IMR-90 (cell line): ENCODE results near the gene KCNAB1.

ENCODE experiments used
- CEBPB ChIP-seq: IDR thresholded peaks from 2 replicates; pipeline ENCODE4 v1.6.1; 2012; ENCODE audit warnings: low read depth, low read length, improper control_type of control experiment
- CTCF ChIP-seq: conservative IDR thresholded peaks from 2 replicates; pipeline ENCODE4 v1.5.1; 2012; ENCODE audit warnings: mild to moderate bottlenecking, low read depth, low read length, improper control_type of control experiment
- MAFK ChIP-seq: IDR thresholded peaks from 2 replicates; pipeline ENCODE4 v1.6.1; 2012; ENCODE audit warnings: low read depth, low read length, improper control_type of control experiment
- MXI1 ChIP-seq: IDR thresholded peaks from 2 replicates; pipeline ENCODE4 v1.6.1; 2012; ENCODE audit warnings: low read depth, mild to moderate bottlenecking, low read length, moderate library complexity, borderline replicate concordance
- NFE2L2 ChIP-seq: fragments of 150-350 bp; IDR thresholded peaks from 2 replicates; pipeline ENCODE4 v1.6.1; 2016; ENCODE audit warnings: low read depth, mild to moderate bottlenecking, low read length
- POLR2A ChIP-seq: IDR thresholded peaks from 2 replicates; pipeline ENCODE4 v1.6.1; 2012; ENCODE audit warnings: mild to moderate bottlenecking, low read depth, low read length
- RAD21 ChIP-seq: IDR thresholded peaks from 2 replicates; pipeline ENCODE4 v1.6.1; 2012; ENCODE audit warnings: low read length, improper control_type of control experiment
- RCOR1 ChIP-seq: IDR thresholded peaks from 2 replicates; pipeline ENCODE4 v1.6.1; 2012; ENCODE audit warnings: mild to moderate bottlenecking, low read length, improper control_type of control experiment; ENCODE audit not compliant: insufficient replicate concordance
- USF2 ChIP-seq: fragments of 150-350 bp; IDR thresholded peaks from 2 replicates; pipeline ENCODE4 v1.6.1; 2017; ENCODE audit warnings: mild to moderate bottlenecking, antibody characterized with exemption, low read length, low read depth

GRCh38 chr3:156311930-156312329, 191.6 kb downstream of the KCNAB1 start:
- TF ChIP-seq CTCF (no peak), USF2 (no peak), MAFK (no peak), NFE2L2 (no peak), POLR2A (no peak), MXI1 (no peak), RAD21 (no peak), CEBPB (no peak), RCOR1 (no peak)
